ENCODE data around the gene NELL1. TPM values are rescaled to one million over a fixed set of nuclear protein-coding genes. Genes with fewer than 3 reads are reported as not detected.

NELL1 gene
- total and polyA plus RNA-seq, 2 donors (not counting 3 experiments of a cell fraction or from before 2014, with no cell fraction given), result not detected

GRCh38 chr11:21343204-21343603, 673.8 kb downstream of the NELL1 start:
- ChIA-PET CTCF (no interaction called here), POLR2A (no interaction called here)
- Histone ChIP-seq H3K9me3 (replicated peaks; ENCODE audit: control insufficient read depth, insufficient read depth, low read length) (peaks cover 5% of the 10 kb centered on the region), H3K9me1 (replicated peaks; ENCODE audit: control insufficient read depth, extremely low read depth, insufficient read depth, low read length) (no peaks in the 10 kb centered on the region), H3K9ac (replicated peaks; ENCODE audit: extremely low read depth, insufficient read depth, low read length) (no peak overlapping the region), H4K20me1 (replicated peaks; ENCODE audit: control insufficient read depth, extremely low read depth, insufficient read depth, low read length) (no peaks in the 10 kb centered on the region), H3K4me3 (replicated peaks in 1 of 3; ENCODE audit: insufficient read depth in 1 of 3, low read depth in 1 of 3, low read length in 3 of 3) (no peak overlapping the region), H3K36me3 (ENCODE audit: control insufficient read depth in 2 of 2, extremely low read depth in 1 of 2, insufficient read depth in 2 of 2, low read length in 2 of 2) (no peaks in the 10 kb centered on the region), H2AFZ (ENCODE audit: low read depth, low read length) (no peak overlapping the region), H3K27ac (ENCODE audit: insufficient read depth, low read depth, low read length) (no peak overlapping the region), H3K4me1 (ENCODE audit: control insufficient read depth, extremely low read depth, insufficient read depth, low read length) (no peaks in the 10 kb centered on the region), H3K27me3 (ENCODE audit: control insufficient read depth in 2 of 2, insufficient read depth in 2 of 2, low read length in 2 of 2) (no peaks in the 10 kb centered on the region), H3K79me2 (ENCODE audit: control insufficient read depth, insufficient read depth, low read length) (no peaks in the 10 kb centered on the region), H3K4me2 (ENCODE audit: insufficient read depth, low read length) (no peak overlapping the region)
- dilution Hi-C loops (cut with MboI; ENCODE audit: extremely low pct_ligation_motif_present, low sequenced_read_pairs), result no loop called here
- DNase-seq (ENCODE audit: low read depth, low spot score) (no peak), FAIRE-seq (no peak)
- no TSS peak for BruUV-seq (replicated peaks)
- intact Hi-C loops (cut with micrococcal nuclease), result no loop called here
- TF ChIP-seq MAX (IDR thresholded peaks at IDR 0.05; ENCODE audit: insufficient read depth, insufficient read length) (no peak), CTCF (IDR thresholded peaks at IDR 0.05; ENCODE audit: extremely low read depth in 1 of 2, insufficient read depth in 1 of 2, low read depth in 1 of 2, low read length in 2 of 2) (no peak), MYC (IDR thresholded peaks at IDR 0.05; ENCODE audit: low read depth, low read length) (no peak), POLR2AphosphoS5 (IDR thresholded peaks at IDR 0.05; ENCODE audit: insufficient read depth, low read depth, low read length) (no peak), POLR2A (IDR thresholded peaks at IDR 0.05; ENCODE audit: low read depth, low read length) (no peak), GATA2 (IDR thresholded peaks at IDR 0.05; ENCODE audit: insufficient read depth, insufficient read length, low read depth, low read length) (no peak), EZH2 (IDR thresholded peaks at IDR 0.05; ENCODE audit: borderline replicate concordance, low read depth, low read length, severe bottlenecking) (no peak)

All from endothelial cell of umbilical vein (primary cell).